ENCODE results near the gene TRIM17.

TRIM17 gene, protein sequence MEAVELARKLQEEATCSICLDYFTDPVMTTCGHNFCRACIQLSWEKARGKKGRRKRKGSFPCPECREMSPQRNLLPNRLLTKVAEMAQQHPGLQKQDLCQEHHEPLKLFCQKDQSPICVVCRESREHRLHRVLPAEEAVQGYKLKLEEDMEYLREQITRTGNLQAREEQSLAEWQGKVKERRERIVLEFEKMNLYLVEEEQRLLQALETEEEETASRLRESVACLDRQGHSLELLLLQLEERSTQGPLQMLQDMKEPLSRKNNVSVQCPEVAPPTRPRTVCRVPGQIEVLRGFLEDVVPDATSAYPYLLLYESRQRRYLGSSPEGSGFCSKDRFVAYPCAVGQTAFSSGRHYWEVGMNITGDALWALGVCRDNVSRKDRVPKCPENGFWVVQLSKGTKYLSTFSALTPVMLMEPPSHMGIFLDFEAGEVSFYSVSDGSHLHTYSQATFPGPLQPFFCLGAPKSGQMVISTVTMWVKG

DNA sequence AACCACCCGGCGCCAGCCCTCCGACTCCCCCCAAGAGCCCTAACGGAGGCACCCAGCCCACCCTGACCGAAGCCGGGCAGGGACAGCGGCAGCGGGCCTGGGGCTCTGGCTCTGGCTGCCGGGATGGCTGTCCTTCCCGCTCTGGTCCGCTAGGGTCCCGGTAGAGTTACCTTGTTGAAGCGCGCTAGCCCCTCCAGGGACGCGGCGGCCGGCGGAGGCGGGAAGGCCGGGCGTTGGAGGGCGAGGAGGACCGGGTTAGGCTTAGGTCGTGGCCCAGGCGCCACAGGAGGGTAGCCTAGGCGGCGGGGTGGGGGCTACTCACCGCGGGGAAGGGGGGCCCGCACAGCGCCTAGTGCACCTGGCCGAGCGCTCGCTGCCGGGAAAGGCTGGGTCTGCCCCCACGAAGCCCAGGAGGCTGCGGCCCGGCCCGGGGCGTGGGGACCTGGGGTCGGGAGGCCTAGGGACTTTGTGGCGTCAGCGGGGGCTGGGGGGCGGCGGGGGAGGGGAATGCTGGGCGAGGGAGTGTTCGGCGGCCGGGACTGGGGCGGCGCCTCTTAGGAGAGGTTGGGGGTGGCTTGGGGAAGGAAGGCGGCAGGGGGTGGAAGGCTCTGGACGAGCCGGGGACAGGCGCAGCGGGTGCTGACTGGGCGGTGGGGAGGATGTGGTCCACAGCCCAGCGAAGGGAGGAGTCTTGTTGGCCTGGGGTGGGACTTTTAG, at the start of gene TRIM17:
Gene TRIM17 (minus strand): TSS at position 645 of the 717 bp plus-strand sequence. CDS start 1,789 bp downstream, outside the sequence.
- CTCF ChIA-PET, result interaction anchor here (1.2 to 1.7 kb wide), 2 partner anchors 10 to 463 kb away, joined by 3 to 6 read pairs; partner anchors contain the start of gene TRIM11
- POLR2A ChIA-PET, result no interaction called here
- peak within 1 kb of the TSS; percentile 50 for H3K4me3 ChIP-seq (ENCODE audit: low read depth, low read length)
- TF ChIP-seq, protein P1, sequence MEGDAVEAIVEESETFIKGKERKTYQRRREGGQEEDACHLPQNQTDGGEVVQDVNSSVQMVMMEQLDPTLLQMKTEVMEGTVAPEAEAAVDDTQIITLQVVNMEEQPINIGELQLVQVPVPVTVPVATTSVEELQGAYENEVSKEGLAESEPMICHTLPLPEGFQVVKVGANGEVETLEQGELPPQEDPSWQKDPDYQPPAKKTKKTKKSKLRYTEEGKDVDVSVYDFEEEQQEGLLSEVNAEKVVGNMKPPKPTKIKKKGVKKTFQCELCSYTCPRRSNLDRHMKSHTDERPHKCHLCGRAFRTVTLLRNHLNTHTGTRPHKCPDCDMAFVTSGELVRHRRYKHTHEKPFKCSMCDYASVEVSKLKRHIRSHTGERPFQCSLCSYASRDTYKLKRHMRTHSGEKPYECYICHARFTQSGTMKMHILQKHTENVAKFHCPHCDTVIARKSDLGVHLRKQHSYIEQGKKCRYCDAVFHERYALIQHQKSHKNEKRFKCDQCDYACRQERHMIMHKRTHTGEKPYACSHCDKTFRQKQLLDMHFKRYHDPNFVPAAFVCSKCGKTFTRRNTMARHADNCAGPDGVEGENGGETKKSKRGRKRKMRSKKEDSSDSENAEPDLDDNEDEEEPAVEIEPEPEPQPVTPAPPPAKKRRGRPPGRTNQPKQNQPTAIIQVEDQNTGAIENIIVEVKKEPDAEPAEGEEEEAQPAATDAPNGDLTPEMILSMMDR (IDR thresholded peaks at IDR 0.05; ENCODE audit: insufficient read depth, low read length, missing control alignments), result peak; percentile 38
- no peak for DNase-seq (ENCODE audit: low read depth, low spot score)

DNA sequence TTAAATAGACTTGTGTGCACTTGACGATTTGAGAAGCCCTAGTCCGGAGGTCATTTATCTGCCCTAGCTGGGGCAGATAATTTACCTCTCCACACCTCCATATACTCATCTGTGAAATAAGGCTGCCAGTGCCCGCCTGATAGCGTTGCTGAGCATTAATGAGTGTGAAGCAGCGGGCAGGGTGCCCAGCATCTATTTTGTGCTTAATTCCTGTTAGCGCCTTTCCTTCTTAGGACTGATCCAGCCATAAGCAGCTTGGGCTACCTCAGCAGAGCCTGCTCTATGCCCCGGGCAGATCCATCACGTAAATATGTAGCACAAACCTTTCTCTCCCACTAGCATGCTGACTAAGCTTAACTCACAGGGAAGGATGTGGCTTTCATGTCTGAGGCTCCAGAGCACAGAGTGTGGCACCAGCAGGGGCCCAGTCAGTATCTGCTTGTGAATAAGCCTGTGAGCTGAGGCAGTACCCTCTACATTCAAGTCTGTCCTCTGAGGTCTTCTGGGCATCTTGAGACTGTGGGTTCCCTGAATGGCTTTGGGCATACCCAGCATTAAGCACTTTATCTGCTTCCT, 49.0 kb upstream of the TRIM17 start:
- ChIA-PET CTCF (interaction anchor here (0.9 kb wide), 1 partner anchor 13 kb away, joined by 3 read pairs; no protein-coding TSS in a partner anchor), POLR2A (no interaction called here)
- no peak overlapping the region for H3K4me3 ChIP-seq (ENCODE audit: low read depth, low read length)
- TF ChIP-seq, protein P1 (IDR thresholded peaks at IDR 0.05; ENCODE audit: insufficient read depth, low read length, missing control alignments), result no peak
- DNase-seq (ENCODE audit: low read depth, low spot score), result no peak

DNA sequence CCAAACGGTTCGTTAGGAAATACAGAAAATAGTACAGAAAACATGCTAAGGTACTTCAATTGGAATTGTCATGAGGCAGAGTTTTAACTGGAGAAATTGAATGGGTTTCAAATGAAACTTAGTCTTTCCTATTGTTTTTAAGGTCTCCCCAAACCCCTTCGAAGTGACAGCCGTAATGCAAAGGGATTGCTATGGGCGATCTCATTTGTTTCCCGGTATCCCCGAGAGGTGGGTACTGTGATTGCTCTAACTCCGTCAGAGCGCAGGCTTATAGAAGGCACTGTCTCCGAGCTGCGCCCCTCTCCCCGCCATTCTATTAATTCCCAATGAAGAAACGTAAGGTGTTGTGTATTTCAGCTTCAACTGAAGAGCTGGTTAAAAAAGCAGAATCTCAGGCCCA, 48.5 kb upstream of the TRIM17 start:
- TF ChIP-seq, protein P1 (IDR thresholded peaks at IDR 0.05; ENCODE audit: insufficient read depth, low read length, missing control alignments), result no peak
- DNase-seq (ENCODE audit: low read depth, low spot score), result no peak
- POLR2A ChIA-PET, result no interaction called here
- peak overlapping the region; percentile 60 for H3K4me3 ChIP-seq (ENCODE audit: low read depth, low read length)
- CTCF ChIA-PET, result interaction anchor here (0.9 kb wide), 1 partner anchor 13 kb away, joined by 3 read pairs; no protein-coding TSS in a partner anchor

DNA sequence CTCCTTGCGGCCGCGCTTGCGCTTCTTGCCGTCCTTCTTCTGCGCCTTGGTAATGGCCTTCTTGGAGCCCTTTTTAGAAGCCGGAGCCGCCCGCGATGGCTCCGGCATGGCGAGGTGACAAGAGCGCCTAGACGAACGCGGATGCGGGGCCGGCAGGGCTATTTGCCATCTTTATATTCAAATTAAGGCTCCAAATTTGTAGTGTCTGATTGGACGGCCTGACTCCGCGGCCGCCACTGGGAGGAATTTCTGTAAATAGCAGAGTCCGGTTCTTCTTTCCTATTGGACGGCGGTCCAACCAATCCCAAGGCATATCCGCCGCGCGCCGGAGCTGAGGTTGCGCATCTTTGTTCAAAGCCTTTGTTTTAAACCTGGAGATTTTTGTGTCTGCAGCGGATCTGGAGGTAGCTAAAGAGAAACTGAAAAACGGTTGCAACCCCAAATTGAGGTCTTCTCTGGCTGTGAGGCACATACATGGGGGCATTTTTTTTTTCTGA, 47.9 kb upstream of the TRIM17 start:
- peak overlapping the region; percentile 60 for H3K4me3 ChIP-seq (ENCODE audit: low read depth, low read length)
- ChIA-PET POLR2A (no interaction called here), CTCF (no interaction called here)
- no peak for DNase-seq (ENCODE audit: low read depth, low spot score)
- TF ChIP-seq, protein P1 (IDR thresholded peaks at IDR 0.05; ENCODE audit: insufficient read depth, low read length, missing control alignments), result no peak

DNA sequence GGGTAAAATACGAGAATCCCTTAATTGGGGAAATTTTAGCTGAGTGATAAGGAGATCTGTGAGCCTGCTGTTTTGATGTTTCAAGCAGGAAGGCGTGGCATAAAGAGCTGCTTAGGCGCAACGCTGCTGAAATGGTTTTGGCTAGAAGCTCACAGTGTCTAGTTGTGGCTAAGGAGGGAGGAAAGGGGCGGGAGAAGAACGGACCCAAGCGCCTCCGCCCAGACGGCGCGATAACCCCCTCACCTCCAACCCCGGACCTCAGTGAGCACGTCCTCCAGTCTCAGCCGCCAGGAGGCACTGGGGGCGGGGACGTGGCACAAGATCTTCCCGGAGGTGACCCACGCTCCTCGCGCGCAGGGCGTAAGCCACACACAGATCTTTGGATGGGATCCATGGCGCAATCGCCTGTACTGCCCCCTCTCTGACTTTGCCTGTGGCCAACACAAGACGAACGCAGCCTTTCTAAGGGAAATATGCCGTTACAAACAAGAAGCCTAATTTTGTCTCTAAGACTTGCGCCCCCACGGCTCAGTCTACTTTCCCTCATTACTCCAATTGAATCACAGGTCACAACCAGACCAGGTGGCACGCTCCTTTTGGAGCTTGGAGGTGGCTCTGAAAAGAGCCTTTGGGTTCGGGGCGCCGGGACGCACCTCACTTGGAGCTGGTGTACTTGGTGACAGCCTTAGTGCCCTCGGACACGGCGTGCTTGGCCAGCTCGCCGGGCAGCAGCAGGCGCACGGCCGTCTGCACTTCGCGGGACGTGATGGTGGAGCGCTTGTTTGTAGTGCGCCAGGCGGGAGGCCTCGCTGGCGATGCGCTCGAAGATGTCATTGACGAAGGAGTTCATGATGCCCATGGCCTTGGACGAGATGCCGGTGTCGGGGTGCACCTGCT, 47.1 kb upstream of the TRIM17 start:
- ChIA-PET POLR2A (no interaction called here), CTCF (interaction anchor here (1.6 kb wide), 1 partner anchor 37 kb away, joined by 3 read pairs; no protein-coding TSS in a partner anchor)
- peak overlapping the region; percentile 60 for H3K4me3 ChIP-seq (ENCODE audit: low read depth, low read length)
- TF ChIP-seq, protein P1 (IDR thresholded peaks at IDR 0.05; ENCODE audit: insufficient read depth, low read length, missing control alignments), result peak; percentile 3
- no peak for DNase-seq (ENCODE audit: low read depth, low spot score)

Measured in AG04449 (cell line).